GM21390 (cell line): ENCODE results near the gene SLC47A2.
"Not testable (repeated sequence)": the region's sequence is repeated elsewhere in the genome, so short reads cannot be mapped to it uniquely, and the experiment has no call there.

ENCODE experiments used
- ATAC-seq: cut with Tn5 transposase; IDR thresholded peaks from one replicate; pipeline ENCODE4 v1.9.1; 2021; ENCODE audit not compliant: unreplicated experiment

Gene SLC47A2

GRCh38 chr17:19716108-19717030 is at the start of gene SLC47A2:
Gene SLC47A2, minus strand, starts transcription at chr17:19716584. Its CDS starts 29 bp downstream, at chr17:19716555.
- no peak for ATAC-seq

GRCh38 chr17:19766016-19766415 is 49.6 kb upstream of the SLC47A2 start:
- ATAC-seq, result no peak

GRCh38 chr17:19763991-19764390 is 47.6 kb upstream of the SLC47A2 start:
- not testable (repeated sequence) for ATAC-seq

- ATAC-seq, result no peak
Measured at GRCh38 chr17:19763416-19763815, 47.0 kb upstream of the SLC47A2 start.

- ATAC-seq, result no peak
Measured at GRCh38 chr17:19762515-19762961, 46.2 kb upstream of the SLC47A2 start.

GRCh38 chr17:19760746-19761145 is 44.4 kb upstream of the SLC47A2 start:
- no peak for ATAC-seq

- ATAC-seq, result no peak
Measured at GRCh38 chr17:19759568-19760549, 43.5 kb upstream of the SLC47A2 start.

GRCh38 chr17:19757536-19758180 is 41.3 kb upstream of the SLC47A2 start:
- no peak for ATAC-seq

- ATAC-seq, result no peak
Measured at GRCh38 chr17:19756546-19756945, 40.2 kb upstream of the SLC47A2 start.

- ATAC-seq, result no peak
Measured at GRCh38 chr17:19755821-19756510, 39.6 kb upstream of the SLC47A2 start.

GRCh38 chr17:19755392-19755791 is 39.0 kb upstream of the SLC47A2 start:
- no peak for ATAC-seq

GRCh38 chr17:19753661-19754463 is 37.5 kb upstream of the SLC47A2 start:
- no peak for ATAC-seq

GRCh38 chr17:19753051-19753509 is 36.7 kb upstream of the SLC47A2 start:
- no peak for ATAC-seq

GRCh38 chr17:19752216-19753050 is 36.0 kb upstream of the SLC47A2 start:
- no peak for ATAC-seq

GRCh38 chr17:19750835-19751234 is 34.5 kb upstream of the SLC47A2 start:
- no peak for ATAC-seq

GRCh38 chr17:19750020-19750572 is 33.7 kb upstream of the SLC47A2 start:
- no peak for ATAC-seq

- ATAC-seq, result no peak
Measured at GRCh38 chr17:19748807-19749193, 32.4 kb upstream of the SLC47A2 start.
